IMR-90 (cell line): Measurements from ENCODE around the gene SLC25A22. TPM values are rescaled to one million over a fixed set of nuclear protein-coding genes. Genes with fewer than 3 reads are reported as not detected.

Source experiments
- ATAC-seq: fragments of 200-7000 bp; cut with Tn5 transposase; 2 replicates; pipeline ENCODE4 v1.9.1; 2020; ENCODE audit warnings: low read depth, mild to moderate bottlenecking, moderate library complexity
- BruUV-seq: library from RNA; stranded (reverse); fragments of 400-500 nt; replicated peaks from 2 replicates; lab custom pipeline; 2021; lab: Mats Ljungman, UMichigan
- CTCF ChIA-PET: fragments of 300-600 bp; formaldehyde crosslinking; extraction: SDS; loops from one replicate; lab custom pipeline; 2021; ENCODE audit warnings: antibody characterized with exemption; lab: Yijun Ruan, JAX
- POLR2A ChIA-PET: fragments of 300-600 bp; sonication (Branson Sonifier 250); formaldehyde crosslinking; loops from one replicate; lab custom pipeline; 2022; ENCODE audit warnings: antibody characterized with exemption; ENCODE audit not compliant: unreplicated experiment; lab: Charles Lee
- DNase-seq: peaks from one replicate; pipeline ENCODE4 v3.0.0; 2013
- H2AFZ ChIP-seq: replicated peaks from 2 replicates; pipeline ENCODE3; 2013; ENCODE audit warnings: low read length, mild to moderate bottlenecking; ENCODE audit not compliant: poor library complexity
- H2AK5ac ChIP-seq: 2 replicates; pipeline ENCODE4 v1.6.1; 2013; ENCODE audit warnings: low read depth, low read length, inconsistent platforms
- H2AK9ac ChIP-seq: replicated peaks from 2 replicates; pipeline ENCODE3; 2013; ENCODE audit warnings: mild to moderate bottlenecking, low read depth, low read length, moderate library complexity; ENCODE audit not compliant: poor library complexity
- H2BK120ac ChIP-seq: 2 replicates; pipeline ENCODE4 v1.6.1; 2013; ENCODE audit warnings: low read depth, low read length, inconsistent platforms
- H2BK15ac ChIP-seq: 3 replicates; pipeline ENCODE4 v1.6.1; 2013; ENCODE audit warnings: low read depth, low read length, inconsistent platforms
- H2BK20ac ChIP-seq: 2 replicates; pipeline ENCODE4 v1.6.1; 2013; ENCODE audit warnings: low read depth, mild to moderate bottlenecking, inconsistent platforms, low read length, moderate library complexity
- H2BK5ac ChIP-seq: 2 replicates; pipeline ENCODE4 v1.6.1; 2013; ENCODE audit warnings: mild to moderate bottlenecking, low read depth, low read length, inconsistent platforms; ENCODE audit not compliant: poor library complexity, severe bottlenecking
- H3K14ac ChIP-seq: replicated peaks from 2 replicates; pipeline ENCODE4 v1.6.1; 2013; ENCODE audit warnings: low read depth, low read length, inconsistent platforms
- H3K18ac ChIP-seq: 2 replicates; pipeline ENCODE4 v1.6.1; 2013; ENCODE audit warnings: low read depth, low read length, control low read depth
- H3K23ac ChIP-seq: 2 replicates; pipeline ENCODE4 v1.6.1; 2013; ENCODE audit warnings: low read depth, low read length, inconsistent platforms
- H3K27ac ChIP-seq: 2 replicates; pipeline ENCODE4 v1.5.1; 2013; ENCODE audit warnings: mild to moderate bottlenecking, control low read depth, low read length; ENCODE audit not compliant: insufficient read depth
- H3K27me3 ChIP-seq: 2 replicates; pipeline ENCODE4 v1.6.1; 2013; ENCODE audit warnings: low read length; ENCODE audit not compliant: control insufficient read depth, insufficient read depth
- H3K36me3 ChIP-seq: 2 replicates; pipeline ENCODE4 v1.6.1; 2013; ENCODE audit warnings: low read length, mixed read lengths; ENCODE audit not compliant: control insufficient read depth, insufficient read depth
- H3K4ac ChIP-seq: 2 replicates; pipeline ENCODE4 v1.6.1; 2013; ENCODE audit warnings: low read depth, low read length, inconsistent platforms
- H3K4me1 ChIP-seq: 2 replicates; pipeline ENCODE4 v1.6.1; 2013; ENCODE audit warnings: low read length, mixed read lengths; ENCODE audit not compliant: control insufficient read depth, insufficient read depth
- H3K4me2 ChIP-seq: 2 replicates; pipeline ENCODE4 v1.6.1; 2013; ENCODE audit warnings: low read depth, mild to moderate bottlenecking, control low read depth, low read length, moderate library complexity
- H3K4me3 ChIP-seq: 2 replicates; pipeline ENCODE4 v1.5.1; 2013; ENCODE audit warnings: low read depth, mild to moderate bottlenecking, control low read depth, low read length, moderate library complexity; ENCODE audit not compliant: insufficient read depth
- H3K56ac ChIP-seq: 2 replicates; pipeline ENCODE4 v1.6.1; 2013; ENCODE audit warnings: low read length, inconsistent platforms; ENCODE audit not compliant: insufficient read depth; ENCODE audit errors: extremely low read depth
- H3K79me1 ChIP-seq, 2 experiments: 2 replicates each; pipeline ENCODE4 v1.6.1; 2013; ENCODE audit warnings: low read length in 2 of 2, inconsistent platforms in 1 of 2, low read depth in 1 of 2
- H3K9ac ChIP-seq: 2 replicates; pipeline ENCODE4 v1.6.1; 2013; ENCODE audit warnings: low read depth, low read length, control low read depth
- H3K9me1 ChIP-seq: 2 replicates; pipeline ENCODE4 v1.6.1; 2013; ENCODE audit warnings: low read length, inconsistent platforms; ENCODE audit not compliant: insufficient read depth
- H3K9me3 ChIP-seq: 2 replicates; pipeline ENCODE4 v1.6.1; 2013; ENCODE audit warnings: low read length; ENCODE audit not compliant: control insufficient read depth, insufficient read depth
- H4K20me1 ChIP-seq: 2 replicates; pipeline ENCODE4 v1.6.1; 2013; ENCODE audit warnings: low read length, inconsistent platforms; ENCODE audit not compliant: insufficient read depth
- H4K5ac ChIP-seq: 2 replicates; pipeline ENCODE4 v1.6.1; 2013; ENCODE audit warnings: mild to moderate bottlenecking, low read depth, low read length, control low read depth
- H4K8ac ChIP-seq, 2 experiments: 2 replicates each; pipeline ENCODE4 v1.6.1; 2013; ENCODE audit warnings: low read depth in 2 of 2, low read length in 2 of 2, control low read depth in 1 of 2, inconsistent platforms in 1 of 2
- H4K91ac ChIP-seq: 2 replicates; pipeline ENCODE4 v1.6.1; 2013; ENCODE audit warnings: low read depth, low read length, inconsistent platforms; ENCODE audit not compliant: insufficient read depth
- FOS ChIP-seq: fragments of 150-350 bp; IDR thresholded peaks from 2 replicates; pipeline ENCODE4 v1.6.1; 2016; ENCODE audit warnings: low read depth, low read length
- RAD21 ChIP-seq: IDR thresholded peaks from 2 replicates; pipeline ENCODE4 v1.6.1; 2012; ENCODE audit warnings: low read length, improper control_type of control experiment
- WGBS, 2 experiments: methylation state at CpG; one replicate each; pipeline versions ENCODE4 v1.1.5 to v1.1.7; 2013; ENCODE audit warnings: missing lambda C conversion rate in 2 of 2; ENCODE audit not compliant: insufficient read length in 1 of 2; ENCODE audit errors: extremely low coverage in 2 of 2; 5-methylcytosine and 5-hydroxymethylcytosine counted together
- dilution Hi-C: fragments of 300-500 bp; cut with HindIII; formaldehyde crosslinking; loops from one replicate; pipeline ENCODE4 v1.14.3; 2018; ENCODE audit warnings: low sequenced_read_pairs; ENCODE audit not compliant: unreplicated experiment
- in situ Hi-C: fragments of 300-500 bp; cut with MboI; formaldehyde crosslinking; loops from 3 replicates; pipeline ENCODE4 v1.14.3; 2019; ENCODE audit warnings: low sequenced_read_pairs, inconsistent platforms, mixed read lengths
- intact Hi-C: fragments of 100-400 bp; cut with micrococcal nuclease; formaldehyde crosslinking; loops from 2 replicates; pipeline ENCODE4 v1.10.0; 2022
- polyA plus RNA-seq, 3 experiments: library from polyadenylated mRNA; depleted of rRNA; stranded (reverse); fragments of >200 nt; gene quantifications; 2 replicates each; pipeline ENCODE4 v1.2.3, GENCODE V29; 2012; ENCODE audit warnings: low replicate concordance in 1 of 3
- total RNA-seq: library from RNA; depleted of rRNA; stranded (reverse); fragments of >200 nt; gene quantifications from 2 replicates; pipeline ENCODE4 v1.2.3, GENCODE V29; 2012
- TF ChIP-seq, protein P1 (sequence below): conservative IDR thresholded peaks from 2 replicates; pipeline ENCODE4 v1.5.1; 2012; ENCODE audit warnings: mild to moderate bottlenecking, low read depth, low read length, improper control_type of control experiment

SLC25A22 gene
- total and polyA plus RNA-seq, 2 of the 4 experiments (the other 2 are of a cell fraction) = 8.2 to 41.3 TPM

DNA sequence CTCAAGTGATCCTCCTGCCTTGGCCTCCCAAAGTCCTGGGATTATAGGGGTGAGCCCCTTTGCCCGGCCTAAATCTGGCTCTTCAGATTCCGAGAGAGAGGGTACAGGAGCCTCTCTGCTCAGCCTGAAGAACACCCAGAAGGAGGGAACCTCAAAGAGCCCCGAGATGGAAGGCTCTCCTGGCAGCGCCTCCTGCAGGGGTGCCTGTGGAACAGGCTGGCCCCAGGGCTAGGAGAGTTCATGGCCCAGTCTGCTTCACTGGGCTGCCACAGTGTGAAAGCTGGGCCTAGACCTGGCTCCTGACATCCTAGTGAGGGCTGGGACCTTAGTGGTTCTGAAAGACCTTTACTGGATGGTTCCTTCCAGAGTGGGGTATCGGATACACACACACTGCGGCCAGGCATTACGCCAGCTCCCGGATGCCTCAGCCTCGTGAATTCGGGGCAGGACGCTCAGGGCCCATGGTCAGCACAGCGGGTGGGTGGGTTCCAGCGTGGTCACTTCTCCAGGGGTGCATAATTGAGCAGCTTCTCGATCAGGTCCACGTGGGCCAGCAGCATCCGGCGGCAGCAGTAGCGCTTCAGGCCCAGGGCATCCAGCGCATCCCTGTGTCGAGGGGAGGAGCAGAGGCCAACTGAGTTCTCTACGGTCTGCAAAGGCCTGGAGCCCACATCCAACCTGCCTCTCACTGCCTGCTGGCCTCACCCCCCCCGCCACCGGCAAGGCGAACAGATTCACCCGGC, 42.0 kb upstream of the SLC25A22 start:
- Histone ChIP-seq H4K8ac (0 out of 4 replicates have a peak overlapping the region, but pooled peaks of 1 of the 2 experiments have one; percentile 28), H2BK120ac (no peak overlapping the region), H2AFZ (peak overlapping the region; percentile 15), H3K18ac (no peak overlapping the region), H3K56ac (no peak overlapping the region), H2BK5ac (no peak overlapping the region), H3K4me3 (no peak overlapping the region), H3K9ac (no peak overlapping the region; the same call in 1 of the 2 replicates), H3K4me1 (peaks cover 22% of the 10 kb centered on the region), H4K91ac (no peak overlapping the region), H3K9me1 (peaks cover 22% of the 10 kb centered on the region), H3K36me3 (peaks cover 52% of the 10 kb centered on the region), H3K4me2 (peak overlapping the region; percentile 87; the same call in 1 of the 2 replicates), H3K4ac (no peak overlapping the region), H3K27ac (0 out of 2 replicates have a peak overlapping the region, but pooled peaks have one; percentile 4), H3K14ac (no peak overlapping the region), H2BK20ac (no peak overlapping the region), H2BK15ac (no peak overlapping the region), H3K23ac (peak overlapping the region; percentile 72; the same call in 1 of the 2 replicates), H4K20me1 (peaks cover 71% of the 10 kb centered on the region), H2AK9ac (peak overlapping the region; percentile 34), H3K79me1 (peaks cover 16 to 67% of the 10 kb centered on the region in 2 experiments; a peak in 3 of 4 replicates), H3K9me3 (no peaks in the 10 kb centered on the region), H4K5ac (no peak overlapping the region), H3K27me3 (no peaks in the 10 kb centered on the region), H2AK5ac (no peak overlapping the region)
- ChIA-PET POLR2A (no interaction called here), CTCF (interaction anchor here (0.6 to 1.0 kb wide), 2 partner anchors 8 to 602 kb away, joined by 3 read pairs; no protein-coding TSS in a partner anchor)
- ATAC-seq (no peak), DNase-seq (no peak)
- TF ChIP-seq RAD21 = 0 out of 2 replicates have a peak, but pooled peaks have one; percentile 4
- TF ChIP-seq FOS = no peak
- TF ChIP-seq, protein P1, sequence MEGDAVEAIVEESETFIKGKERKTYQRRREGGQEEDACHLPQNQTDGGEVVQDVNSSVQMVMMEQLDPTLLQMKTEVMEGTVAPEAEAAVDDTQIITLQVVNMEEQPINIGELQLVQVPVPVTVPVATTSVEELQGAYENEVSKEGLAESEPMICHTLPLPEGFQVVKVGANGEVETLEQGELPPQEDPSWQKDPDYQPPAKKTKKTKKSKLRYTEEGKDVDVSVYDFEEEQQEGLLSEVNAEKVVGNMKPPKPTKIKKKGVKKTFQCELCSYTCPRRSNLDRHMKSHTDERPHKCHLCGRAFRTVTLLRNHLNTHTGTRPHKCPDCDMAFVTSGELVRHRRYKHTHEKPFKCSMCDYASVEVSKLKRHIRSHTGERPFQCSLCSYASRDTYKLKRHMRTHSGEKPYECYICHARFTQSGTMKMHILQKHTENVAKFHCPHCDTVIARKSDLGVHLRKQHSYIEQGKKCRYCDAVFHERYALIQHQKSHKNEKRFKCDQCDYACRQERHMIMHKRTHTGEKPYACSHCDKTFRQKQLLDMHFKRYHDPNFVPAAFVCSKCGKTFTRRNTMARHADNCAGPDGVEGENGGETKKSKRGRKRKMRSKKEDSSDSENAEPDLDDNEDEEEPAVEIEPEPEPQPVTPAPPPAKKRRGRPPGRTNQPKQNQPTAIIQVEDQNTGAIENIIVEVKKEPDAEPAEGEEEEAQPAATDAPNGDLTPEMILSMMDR = peak; percentile 32
- in situ Hi-C loops (no loop called here), dilution Hi-C loops (no loop called here), intact Hi-C loops (loop anchor here (10.0 kb wide), 1 partner anchor 215 kb away; no protein-coding TSS in a partner anchor)
- WGBS, 2 experiments = 90% methylated on average over 11 of the region's 25 CpGs; no CpG with 5 or more reads in 1 of the 2 experiments
- TSS peak; percentile 66 for BruUV-seq
